Vagina (tissue), 2 donors: ENCODE results near the gene SLC25A40. TPM values are rescaled to one million over a fixed set of nuclear protein-coding genes. Genes with fewer than 3 reads are reported as not detected.
A peak's percentile ranks its signal among the peaks of the same experiment; 100 is the strongest.
"Not testable (repeated sequence)": the region's sequence is repeated elsewhere in the genome, so short reads cannot be mapped to it uniquely, and the experiment has no call there.

Experiments used
- DNase-seq, 2 donors: peaks; one replicate each; pipeline ENCODE4 v3.0.0-alpha.2; 2017; ENCODE audit errors: extremely low spot score in 2 of 2
- H3K27ac ChIP-seq: fragments of 200-600 bp; sonication (generic); one replicate; pipeline ENCODE4 v1.5.1; 2019
- H3K27me3 ChIP-seq: fragments of 200-600 bp; sonication (generic); one replicate; pipeline ENCODE4 v1.5.1; 2019
- H3K36me3 ChIP-seq, 2 donors: fragments of 200-600 bp; sonication (generic); one replicate each; pipeline ENCODE4 v1.5.1; 2017 to 2019
- H3K4me1 ChIP-seq: fragments of 200-600 bp; sonication (generic); one replicate; pipeline ENCODE4 v1.5.1; 2019
- H3K4me3 ChIP-seq, 2 donors: fragments of 200-600 bp; sonication (generic); 1 replicate in 1 of 2; 2 replicates in 1 of 2; pipeline ENCODE4 v1.5.1; 2016 to 2019
- H3K9me3 ChIP-seq: fragments of 200-600 bp; sonication (generic); one replicate; pipeline ENCODE4 v1.5.1; 2019
- POLR2A ChIP-seq, 2 donors: fragments of 450-650 bp; IDR thresholded peaks; one replicate each; pipeline ENCODE4 v1.6.1; 2017; ENCODE audit warnings: antibody characterized with exemption in 2 of 2, mild to moderate bottlenecking in 2 of 2, moderate library complexity in 2 of 2
- POLR2AphosphoS5 ChIP-seq, 2 donors: sonication (generic); formaldehyde crosslinking; IDR thresholded peaks; one replicate each; pipeline ENCODE4 v1.9.0; 2017; ENCODE audit warnings: antibody characterized with exemption in 2 of 2, mild to moderate bottlenecking in 2 of 2, low read depth in 1 of 2; ENCODE audit not compliant: insufficient read depth in 1 of 2
- intact Hi-C: fragments of 100-400 bp; cut with DNase I; formaldehyde crosslinking; loops from one replicate; pipeline ENCODE4 v1.15.1; 2023
- total RNA-seq: library from RNA; depleted of rRNA; stranded (reverse); fragments of >200 nt; gene quantifications from one replicate; pipeline ENCODE4 v1.2.3, GENCODE V29; 2016
- TF ChIP-seq, protein P1 (sequence below), 3 experiments: fragments of 450-650 bp in 2 of 3; fragments of 200-600 bp in 1 of 3; sonication (generic) in 1 of 3; IDR thresholded peaks; one replicate each; pipeline ENCODE4 v1.5.1; 2017 to 2019; ENCODE audit warnings: antibody characterized with exemption in 3 of 3, mild to moderate bottlenecking in 2 of 3, moderate library complexity in 2 of 3

The SLC25A40 gene, protein sequence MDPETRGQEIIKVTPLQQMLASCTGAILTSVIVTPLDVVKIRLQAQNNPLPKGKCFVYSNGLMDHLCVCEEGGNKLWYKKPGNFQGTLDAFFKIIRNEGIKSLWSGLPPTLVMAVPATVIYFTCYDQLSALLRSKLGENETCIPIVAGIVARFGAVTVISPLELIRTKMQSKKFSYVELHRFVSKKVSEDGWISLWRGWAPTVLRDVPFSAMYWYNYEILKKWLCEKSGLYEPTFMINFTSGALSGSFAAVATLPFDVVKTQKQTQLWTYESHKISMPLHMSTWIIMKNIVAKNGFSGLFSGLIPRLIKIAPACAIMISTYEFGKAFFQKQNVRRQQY
- 30.0 TPM for total RNA-seq

DNA sequence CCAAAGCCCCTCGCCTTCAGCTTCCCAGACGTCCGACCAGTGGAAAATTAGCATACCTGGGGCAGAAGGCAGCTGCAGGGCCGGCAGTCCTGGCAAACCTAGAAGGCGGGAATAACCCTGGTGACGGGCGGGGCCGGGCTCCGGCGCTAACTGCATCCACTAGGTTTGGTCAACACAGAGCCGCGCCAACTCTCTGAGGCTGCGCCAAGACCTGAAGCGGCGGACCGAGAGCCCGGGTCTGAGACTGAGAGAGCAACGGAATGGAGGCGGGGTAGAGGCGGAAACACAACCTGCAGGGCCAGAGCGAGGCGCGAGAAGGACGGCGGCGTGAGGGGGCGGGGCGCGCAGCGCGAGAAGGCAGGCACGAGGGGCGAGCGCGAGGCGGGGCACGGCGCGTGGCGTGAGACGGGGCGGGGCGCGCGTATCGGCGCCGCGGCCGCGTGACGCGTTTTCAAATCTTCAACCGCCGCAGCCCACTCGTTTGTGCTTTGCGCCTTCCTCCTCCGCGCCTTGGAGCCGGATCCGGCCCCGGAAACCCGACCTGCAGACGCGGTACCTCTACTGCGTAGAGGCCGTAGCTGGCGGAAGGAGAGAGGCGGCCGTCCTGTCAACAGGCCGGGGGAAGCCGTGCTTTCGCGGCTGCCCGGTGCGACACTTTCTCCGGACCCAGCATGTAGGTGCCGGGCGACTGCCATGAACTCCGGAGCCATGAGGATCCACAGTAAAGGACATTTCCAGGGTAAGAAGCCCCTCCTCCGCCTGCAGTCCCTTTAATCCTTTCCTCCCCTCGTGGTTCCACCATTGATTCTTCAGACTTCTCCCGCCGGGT is at the start of gene SLC25A40, which contains the start of gene DBF4:
Gene SLC25A40, minus strand, starts transcription at position 321 of the 829 bp plus-strand sequence. CDS start 17,633 bp downstream, outside the sequence.
Gene DBF4, plus strand, starts transcription at position 454 of the 829 bp plus-strand sequence. Its CDS starts 240 bp downstream, at position 694.
- H3K27me3 ChIP-seq: no peaks in the 10 kb centered on the region
- intact Hi-C loops: loop anchor here (10.0 kb wide), 1 partner anchor 239 kb away; no protein-coding TSS in a partner anchor
- peak within 1 kb of the TSS; percentile 65 to 83 for H3K4me3 ChIP-seq
- peaks cover 27% of the 10 kb centered on the region for H3K4me1 ChIP-seq
- no peaks in the 10 kb centered on the region for H3K36me3 ChIP-seq
- H3K27ac ChIP-seq: peak within 1 kb of the TSS; percentile 96
- TF ChIP-seq POLR2AphosphoS5 (IDR thresholded peaks at IDR 0.05; ENCODE audit: insufficient read depth in 1 of 2, low read depth in 1 of 2): peak; percentile 64 to 85
- TF ChIP-seq, protein P1, sequence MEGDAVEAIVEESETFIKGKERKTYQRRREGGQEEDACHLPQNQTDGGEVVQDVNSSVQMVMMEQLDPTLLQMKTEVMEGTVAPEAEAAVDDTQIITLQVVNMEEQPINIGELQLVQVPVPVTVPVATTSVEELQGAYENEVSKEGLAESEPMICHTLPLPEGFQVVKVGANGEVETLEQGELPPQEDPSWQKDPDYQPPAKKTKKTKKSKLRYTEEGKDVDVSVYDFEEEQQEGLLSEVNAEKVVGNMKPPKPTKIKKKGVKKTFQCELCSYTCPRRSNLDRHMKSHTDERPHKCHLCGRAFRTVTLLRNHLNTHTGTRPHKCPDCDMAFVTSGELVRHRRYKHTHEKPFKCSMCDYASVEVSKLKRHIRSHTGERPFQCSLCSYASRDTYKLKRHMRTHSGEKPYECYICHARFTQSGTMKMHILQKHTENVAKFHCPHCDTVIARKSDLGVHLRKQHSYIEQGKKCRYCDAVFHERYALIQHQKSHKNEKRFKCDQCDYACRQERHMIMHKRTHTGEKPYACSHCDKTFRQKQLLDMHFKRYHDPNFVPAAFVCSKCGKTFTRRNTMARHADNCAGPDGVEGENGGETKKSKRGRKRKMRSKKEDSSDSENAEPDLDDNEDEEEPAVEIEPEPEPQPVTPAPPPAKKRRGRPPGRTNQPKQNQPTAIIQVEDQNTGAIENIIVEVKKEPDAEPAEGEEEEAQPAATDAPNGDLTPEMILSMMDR (IDR thresholded peaks at IDR 0.05): no peak
- peak in 1 of 2 donors; percentile 63 for TF ChIP-seq POLR2A (IDR thresholded peaks at IDR 0.05)
- no peaks in the 10 kb centered on the region for H3K9me3 ChIP-seq
- peak in 1 of 2 donors; percentile 97 for DNase-seq

DNA sequence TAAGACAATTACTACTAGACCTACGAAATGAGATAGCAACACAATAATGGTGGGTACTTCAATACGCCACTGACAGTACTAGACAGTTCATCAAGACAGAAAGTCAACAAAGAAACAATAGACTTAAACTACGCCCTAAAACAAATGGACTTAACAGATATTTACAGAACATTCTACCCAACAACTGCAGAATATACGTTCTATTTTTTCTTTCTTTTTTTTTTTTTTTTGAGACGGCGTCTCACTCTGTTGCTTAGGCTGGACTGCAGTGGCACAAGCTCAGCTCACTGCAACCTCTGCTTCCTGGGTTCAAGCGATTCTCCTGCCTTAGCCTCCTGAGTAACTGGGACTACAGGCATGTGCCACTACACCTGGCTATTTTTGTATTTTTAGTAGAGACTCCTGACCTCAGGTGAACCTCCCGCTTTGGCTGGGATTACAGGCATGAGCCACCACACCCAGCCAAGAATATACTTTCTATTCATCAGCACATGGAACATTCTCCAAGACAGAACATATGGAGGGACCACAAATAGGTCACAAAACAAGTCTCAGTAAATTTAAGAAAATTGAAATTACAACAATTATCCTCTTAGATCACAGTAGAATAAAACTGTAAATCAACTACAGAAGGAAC is 46.7 kb upstream of the SLC25A40 start:
- intact Hi-C loops, H3K36me3 ChIP-seq, H3K9me3 ChIP-seq, H3K4me1 ChIP-seq, H3K4me3 ChIP-seq, DNase-seq, H3K27me3 ChIP-seq, H3K27ac ChIP-seq: not testable (repeated sequence)

DNA sequence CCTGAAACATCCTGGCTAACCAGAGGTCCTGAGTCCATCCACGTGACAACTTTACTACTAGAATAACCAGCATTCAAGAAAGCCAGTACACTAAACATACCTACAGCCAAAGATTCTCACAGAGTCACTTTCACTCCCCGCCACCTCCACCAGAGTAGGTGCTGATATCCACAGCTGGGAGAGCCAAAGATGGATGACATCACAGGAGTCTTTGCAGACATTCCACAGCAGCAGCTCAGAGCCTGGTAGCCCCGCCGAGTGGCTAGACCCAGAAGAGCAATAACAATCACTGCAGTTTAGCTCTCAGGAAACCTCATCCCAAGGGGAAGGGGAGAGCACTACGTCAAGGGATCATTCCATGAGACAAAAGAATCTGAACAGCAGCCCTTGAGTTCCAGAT is 44.4 kb upstream of the SLC25A40 start:
- H3K27ac ChIP-seq: no peak overlapping the region
- H3K4me1 ChIP-seq: no peaks in the 10 kb centered on the region
- H3K9me3 ChIP-seq: no peaks in the 10 kb centered on the region
- H3K27me3 ChIP-seq: no peaks in the 10 kb centered on the region
- intact Hi-C loops: no loop called here
- no peak overlapping the region for H3K4me3 ChIP-seq
- TF ChIP-seq POLR2A (IDR thresholded peaks at IDR 0.05): no peak
- TF ChIP-seq POLR2AphosphoS5 (IDR thresholded peaks at IDR 0.05; ENCODE audit: insufficient read depth in 1 of 2, low read depth in 1 of 2): no peak
- TF ChIP-seq, protein P1 (IDR thresholded peaks at IDR 0.05): no peak
- DNase-seq: no peak
- no peaks in the 10 kb centered on the region for H3K36me3 ChIP-seq

DNA sequence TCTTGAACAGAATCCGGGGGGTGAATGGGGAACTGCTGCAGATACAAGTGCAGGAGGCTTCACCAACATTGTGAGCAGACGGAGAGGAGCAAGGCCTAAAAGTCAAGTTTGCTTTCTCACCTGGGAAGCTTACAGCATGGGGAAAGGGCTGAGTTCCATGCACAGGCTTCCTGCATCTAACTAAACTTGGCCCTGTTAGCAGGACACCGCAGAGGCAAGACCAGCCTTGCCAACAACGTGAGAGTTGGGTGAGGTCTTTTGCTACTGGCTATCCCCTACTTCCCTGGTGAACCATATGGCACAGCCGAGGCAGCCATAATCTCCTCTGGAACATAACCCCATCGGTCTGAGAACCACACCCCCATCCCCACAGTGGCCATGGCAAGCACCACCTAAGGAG is 43.7 kb upstream of the SLC25A40 start:
- Histone ChIP-seq H3K9me3 (no peaks in the 10 kb centered on the region), H3K27ac (no peak overlapping the region), H3K36me3 (no peaks in the 10 kb centered on the region), H3K4me3 (no peak overlapping the region), H3K4me1 (no peaks in the 10 kb centered on the region), H3K27me3 (no peaks in the 10 kb centered on the region)
- DNase-seq: no peak
- intact Hi-C loops: no loop called here
- TF ChIP-seq POLR2A (IDR thresholded peaks at IDR 0.05) (no peak), POLR2AphosphoS5 (IDR thresholded peaks at IDR 0.05; ENCODE audit: insufficient read depth in 1 of 2, low read depth in 1 of 2) (no peak)
- TF ChIP-seq, protein P1 (IDR thresholded peaks at IDR 0.05): no peak

DNA sequence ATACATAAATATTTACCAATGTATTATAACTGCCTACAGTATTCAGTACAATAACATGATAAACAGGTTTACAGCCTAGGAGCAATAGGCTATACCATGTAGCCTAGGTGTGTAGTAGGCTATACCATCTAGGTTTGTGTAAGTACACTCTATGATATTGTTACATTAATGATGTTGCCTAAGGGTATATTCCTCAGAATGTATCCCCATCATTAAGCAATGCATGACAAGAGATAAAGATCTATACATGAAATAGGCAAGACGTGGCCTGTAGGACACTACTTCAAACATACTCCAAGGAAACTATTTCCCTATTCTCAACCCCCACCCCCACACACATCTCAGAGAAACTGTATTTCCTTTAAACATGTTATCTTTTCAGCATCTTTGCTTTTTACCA is 42.6 kb upstream of the SLC25A40 start:
- H3K9me3 ChIP-seq: no peaks in the 10 kb centered on the region
- H3K27me3 ChIP-seq: no peaks in the 10 kb centered on the region
- DNase-seq: no peak
- H3K36me3 ChIP-seq: no peaks in the 10 kb centered on the region
- intact Hi-C loops: no loop called here
- H3K4me3 ChIP-seq: no peak overlapping the region
- no peak overlapping the region for H3K27ac ChIP-seq
- H3K4me1 ChIP-seq: no peaks in the 10 kb centered on the region
- TF ChIP-seq POLR2AphosphoS5 (IDR thresholded peaks at IDR 0.05; ENCODE audit: insufficient read depth in 1 of 2, low read depth in 1 of 2): no peak
- TF ChIP-seq, protein P1 (IDR thresholded peaks at IDR 0.05): no peak
- TF ChIP-seq POLR2A (IDR thresholded peaks at IDR 0.05): no peak
